HepG2 (cell line): ENCODE results near the gene CAPN10. TPM values are rescaled to one million over a fixed set of nuclear protein-coding genes. Genes with fewer than 3 reads are reported as not detected.

Experiments used
- ATF7 ChIP-seq, 2 experiments: fragments of 450-650 bp in 1 of 2; sonication (generic) in 1 of 2; formaldehyde crosslinking in 1 of 2; IDR thresholded peaks; 2 replicates each; pipeline versions ENCODE4 v1.4.0 to v1.6.1; 2016 to 2020; ENCODE audit warnings: antibody characterized with exemption in 1 of 2, mild to moderate bottlenecking in 1 of 2, missing genetic modification reagents in 1 of 2
- CENPX ChIP-seq: sonication (generic); formaldehyde crosslinking; IDR thresholded peaks from 2 replicates; pipeline ENCODE4 v1.9.0; 2021; ENCODE audit warnings: mild to moderate bottlenecking, missing genetic modification reagents, moderate library complexity
- HNRNPUL1 ChIP-seq: fragments of 200-400 bp; formaldehyde crosslinking; IDR thresholded peaks from 2 replicates; pipeline ENCODE4 v1.6.1; 2017; ENCODE audit warnings: low read depth, mild to moderate bottlenecking, low read length, moderate library complexity
- HOXA3 ChIP-seq: sonication (generic); formaldehyde crosslinking; IDR thresholded peaks from 2 replicates; pipeline ENCODE4 v1.5.0; 2020; ENCODE audit warnings: missing genetic modification reagents
- ISL2 ChIP-seq: sonication (generic); formaldehyde crosslinking; IDR thresholded peaks from 2 replicates; pipeline ENCODE4 v1.5.0; 2020; ENCODE audit warnings: missing genetic modification reagents
- MAFG ChIP-seq: sonication (generic); formaldehyde crosslinking; IDR thresholded peaks from 2 replicates; pipeline ENCODE4 v1.5.1; 2020; ENCODE audit warnings: mild to moderate bottlenecking, missing genetic modification reagents
- MBNL3 ChIP-seq: fragments of 250-450 bp; sonication (Bioruptor Pico); conservative IDR thresholded peaks from 2 replicates; pipeline ENCODE4 v1.8.0; 2022; ENCODE audit warnings: mild to moderate bottlenecking, inconsistent platforms
- NCOR1 ChIP-seq: fragments of 200-600 bp; sonication (generic); IDR thresholded peaks from 2 replicates; pipeline ENCODE4 v1.7.0; 2017; ENCODE audit warnings: antibody characterized with exemption, low read length, borderline replicate concordance
- ONECUT2 ChIP-seq: sonication (generic); formaldehyde crosslinking; IDR thresholded peaks from 2 replicates; pipeline ENCODE4 v1.4.0; 2020; ENCODE audit warnings: missing genetic modification reagents
- PLRG1 ChIP-seq: fragments of 450-650 bp; conservative IDR thresholded peaks from 2 replicates; pipeline ENCODE4 v1.6.1; 2016
- RELA ChIP-seq: sonication (generic); formaldehyde crosslinking; IDR thresholded peaks from 2 replicates; pipeline ENCODE4 v1.4.0; 2020; ENCODE audit warnings: missing genetic modification reagents
- RFX3 ChIP-seq: IDR thresholded peaks from 2 replicates; pipeline ENCODE4 v1.6.1; 2016; ENCODE audit warnings: missing biosample characterization, missing genetic modification reagents
- SATB2 ChIP-seq: sonication (generic); formaldehyde crosslinking; IDR thresholded peaks from 2 replicates; pipeline ENCODE4 v1.5.0; 2020; ENCODE audit warnings: missing genetic modification reagents
- SETDB1 ChIP-seq: sonication (generic); formaldehyde crosslinking; IDR thresholded peaks from 2 replicates; pipeline ENCODE4 v1.5.1; 2020; ENCODE audit warnings: missing genetic modification reagents, mild to moderate bottlenecking, borderline replicate concordance
- SIX1 ChIP-seq: sonication (generic); formaldehyde crosslinking; IDR thresholded peaks from 2 replicates; pipeline ENCODE4 v1.4.0; 2020; ENCODE audit warnings: missing genetic modification reagents, borderline replicate concordance
- SMARCE1 ChIP-seq: fragments of 450-650 bp; IDR thresholded peaks from 2 replicates; pipeline ENCODE4 v1.6.1; 2017; ENCODE audit warnings: borderline replicate concordance
- SMC3 ChIP-seq: IDR thresholded peaks from 2 replicates; pipeline ENCODE4 v1.6.1; 2011; ENCODE audit warnings: low read length, improper control_type of control experiment
- SMYD3 ChIP-seq: sonication (generic); formaldehyde crosslinking; IDR thresholded peaks from 2 replicates; pipeline ENCODE4 v1.8.1; 2023; ENCODE audit warnings: mild to moderate bottlenecking, missing genetic modification reagents
- U2AF1 ChIP-seq: fragments of 200-400 bp; formaldehyde crosslinking; optimal IDR thresholded peaks from 2 replicates; pipeline ENCODE3; 2017; ENCODE audit warnings: mild to moderate bottlenecking, low read depth, low read length
- ZNF766 ChIP-seq: sonication (generic); formaldehyde crosslinking; IDR thresholded peaks from 2 replicates; pipeline ENCODE4 v1.5.0; 2020; ENCODE audit warnings: missing genetic modification reagents, borderline replicate concordance
- ZNF775 ChIP-seq: sonication (generic); formaldehyde crosslinking; IDR thresholded peaks from 2 replicates; pipeline ENCODE4 v1.4.0; 2020; ENCODE audit warnings: missing genetic modification reagents, mild to moderate bottlenecking, moderate library complexity, borderline replicate concordance
- ZSCAN21 ChIP-seq: sonication (generic); formaldehyde crosslinking; IDR thresholded peaks from 2 replicates; pipeline ENCODE4 v1.8.0; 2022; ENCODE audit warnings: mild to moderate bottlenecking, missing genetic modification reagents, moderate library complexity, borderline replicate concordance
- polyA plus RNA-seq, 8 experiments: library from polyadenylated mRNA; depleted of rRNA in 3 of 8; stranded (reverse) in 7 of 8; unstranded in 1 of 8; fragments of >200 nt; fragmentation: Illumina TruSeq in 4 of 8; extraction: Trizol in 4 of 8; gene quantifications; 2 replicates each; pipeline versions ENCODE4 v1.2.1 to v1.2.3, GENCODE V29; 2011 to 2016; ENCODE audit warnings: low read depth in 4 of 8, missing spikeins in 1 of 8, mixed read lengths in 1 of 8; ENCODE audit not compliant: insufficient read depth in 1 of 8
- total RNA-seq, 5 experiments: library from RNA; depleted of rRNA; stranded (reverse); fragments of >200 nt; fragmentation: Illumina TruSeq; extraction: Trizol; gene quantifications; 2 replicates each; pipeline ENCODE4 v1.2.3, GENCODE V29; 2016; ENCODE audit warnings: low read depth in 1 of 5
- TF ChIP-seq, protein P1 (sequence below): sonication (generic); formaldehyde crosslinking; IDR thresholded peaks from 2 replicates; pipeline ENCODE4 v1.5.0; 2020; ENCODE audit warnings: mild to moderate bottlenecking, missing genetic modification reagents
- TF ChIP-seq, protein P2 (sequence below): fragments of 450-650 bp; IDR thresholded peaks from 2 replicates; pipeline ENCODE4 v1.6.1; 2017
- TF ChIP-seq, protein P3 (sequence below): sonication (generic); formaldehyde crosslinking; IDR thresholded peaks from 2 replicates; pipeline ENCODE4 v1.8.1; 2023; ENCODE audit warnings: mild to moderate bottlenecking, missing genetic modification reagents

The CAPN10 gene
- total and polyA plus RNA-seq, 2 of the 13 experiments (the other 11 are each of a cell fraction or from before 2014, with no cell fraction given): 27.6 to 32.4 TPM

DNA sequence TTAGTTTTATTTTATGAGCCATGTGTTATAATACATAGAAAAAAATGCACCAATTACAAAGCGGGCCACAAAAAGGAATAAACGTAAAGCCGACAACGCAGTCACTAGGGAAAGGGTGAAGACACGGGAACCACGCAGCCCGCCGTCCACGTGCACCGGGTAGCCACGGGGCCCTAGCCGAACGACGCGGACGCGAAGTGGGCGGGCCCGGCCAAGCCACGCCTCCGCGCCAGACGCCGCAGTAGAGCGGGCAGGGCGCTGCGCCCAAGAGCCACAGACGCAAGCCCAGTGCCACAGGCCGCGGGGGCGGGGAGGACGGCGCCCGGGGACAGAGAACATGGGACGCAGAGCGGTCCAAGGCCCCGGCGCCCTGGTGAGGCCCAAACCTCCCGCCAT, 26.5 kb upstream of the CAPN10 start, which contains the start of gene DUSP28 (continued):
- TF ChIP-seq ATF7 (IDR thresholded peaks at IDR 0.05): no peak
- no peak; the same call in 1 of the 2 replicates for TF ChIP-seq ATF7 (CRISPR knock-in tag; IDR thresholded peaks at IDR 0.05)
- TF ChIP-seq SMARCE1: no peak
- no peak for TF ChIP-seq NCOR1
- TF ChIP-seq MBNL3: no peak
- no peak for TF ChIP-seq U2AF1
- no peak for TF ChIP-seq CENPX (CRISPR knock-in tag)
- TF ChIP-seq MAFG: no peak
- no peak for TF ChIP-seq SIX1 (CRISPR knock-in tag)
- peak; percentile 86; the same call in 1 of the 2 replicates for TF ChIP-seq SATB2
- no peak; the same call in none of the 2 replicates for TF ChIP-seq ZNF766 (CRISPR knock-in tag)
- no peak for TF ChIP-seq PLRG1
- no peak for TF ChIP-seq SETDB1 (CRISPR knock-in tag)
- TF ChIP-seq, protein P1, sequence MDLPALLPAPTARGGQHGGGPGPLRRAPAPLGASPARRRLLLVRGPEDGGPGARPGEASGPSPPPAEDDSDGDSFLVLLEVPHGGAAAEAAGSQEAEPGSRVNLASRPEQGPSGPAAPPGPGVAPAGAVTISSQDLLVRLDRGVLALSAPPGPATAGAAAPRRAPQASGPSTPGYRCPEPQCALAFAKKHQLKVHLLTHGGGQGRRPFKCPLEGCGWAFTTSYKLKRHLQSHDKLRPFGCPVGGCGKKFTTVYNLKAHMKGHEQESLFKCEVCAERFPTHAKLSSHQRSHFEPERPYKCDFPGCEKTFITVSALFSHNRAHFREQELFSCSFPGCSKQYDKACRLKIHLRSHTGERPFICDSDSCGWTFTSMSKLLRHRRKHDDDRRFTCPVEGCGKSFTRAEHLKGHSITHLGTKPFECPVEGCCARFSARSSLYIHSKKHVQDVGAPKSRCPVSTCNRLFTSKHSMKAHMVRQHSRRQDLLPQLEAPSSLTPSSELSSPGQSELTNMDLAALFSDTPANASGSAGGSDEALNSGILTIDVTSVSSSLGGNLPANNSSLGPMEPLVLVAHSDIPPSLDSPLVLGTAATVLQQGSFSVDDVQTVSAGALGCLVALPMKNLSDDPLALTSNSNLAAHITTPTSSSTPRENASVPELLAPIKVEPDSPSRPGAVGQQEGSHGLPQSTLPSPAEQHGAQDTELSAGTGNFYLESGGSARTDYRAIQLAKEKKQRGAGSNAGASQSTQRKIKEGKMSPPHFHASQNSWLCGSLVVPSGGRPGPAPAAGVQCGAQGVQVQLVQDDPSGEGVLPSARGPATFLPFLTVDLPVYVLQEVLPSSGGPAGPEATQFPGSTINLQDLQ: no peak; the same call in 1 of the 2 replicates
- TF ChIP-seq SMC3: no peak
- no peak for TF ChIP-seq RELA (CRISPR knock-in tag)
- TF ChIP-seq ONECUT2 (CRISPR knock-in tag): peak; percentile 41; the same call in 1 of the 2 replicates
- TF ChIP-seq HNRNPUL1: no peak
- TF ChIP-seq ZSCAN21 (CRISPR knock-in tag): peak; percentile 82; the same call in 1 of the 2 replicates
- TF ChIP-seq ISL2 (CRISPR knock-in tag): peak; percentile 75
- no peak for TF ChIP-seq SMYD3 (CRISPR knock-in tag)
- no peak for TF ChIP-seq RFX3 (CRISPR knock-in tag)
- no peak for TF ChIP-seq ZNF775 (CRISPR knock-in tag)
- TF ChIP-seq, protein P2, sequence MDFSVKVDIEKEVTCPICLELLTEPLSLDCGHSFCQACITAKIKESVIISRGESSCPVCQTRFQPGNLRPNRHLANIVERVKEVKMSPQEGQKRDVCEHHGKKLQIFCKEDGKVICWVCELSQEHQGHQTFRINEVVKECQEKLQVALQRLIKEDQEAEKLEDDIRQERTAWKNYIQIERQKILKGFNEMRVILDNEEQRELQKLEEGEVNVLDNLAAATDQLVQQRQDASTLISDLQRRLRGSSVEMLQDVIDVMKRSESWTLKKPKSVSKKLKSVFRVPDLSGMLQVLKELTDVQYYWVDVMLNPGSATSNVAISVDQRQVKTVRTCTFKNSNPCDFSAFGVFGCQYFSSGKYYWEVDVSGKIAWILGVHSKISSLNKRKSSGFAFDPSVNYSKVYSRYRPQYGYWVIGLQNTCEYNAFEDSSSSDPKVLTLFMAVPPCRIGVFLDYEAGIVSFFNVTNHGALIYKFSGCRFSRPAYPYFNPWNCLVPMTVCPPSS: no peak
- TF ChIP-seq, protein P3, sequence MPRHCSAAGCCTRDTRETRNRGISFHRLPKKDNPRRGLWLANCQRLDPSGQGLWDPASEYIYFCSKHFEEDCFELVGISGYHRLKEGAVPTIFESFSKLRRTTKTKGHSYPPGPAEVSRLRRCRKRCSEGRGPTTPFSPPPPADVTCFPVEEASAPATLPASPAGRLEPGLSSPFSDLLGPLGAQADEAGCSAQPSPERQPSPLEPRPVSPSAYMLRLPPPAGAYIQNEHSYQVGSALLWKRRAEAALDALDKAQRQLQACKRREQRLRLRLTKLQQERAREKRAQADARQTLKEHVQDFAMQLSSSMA (CRISPR knock-in tag): no peak; the same call in 1 of the 2 replicates
- TF ChIP-seq HOXA3: peak; percentile 92
